GM21786 (cell line): ENCODE results near the gene SLC22A1.
"Not testable (repeated sequence)": the region's sequence is repeated elsewhere in the genome, so short reads cannot be mapped to it uniquely, and the experiment has no call there.

Experiments used
- ATAC-seq: cut with Tn5 transposase; IDR thresholded peaks from one replicate; pipeline ENCODE4 v1.9.1; 2021; ENCODE audit not compliant: unreplicated experiment

SLC22A1 gene

GRCh38 chr6:160093061-160093460 is 28.6 kb upstream of the SLC22A1 start:
- ATAC-seq = no peak

GRCh38 chr6:160093946-160094345 is 27.7 kb upstream of the SLC22A1 start:
- ATAC-seq = no peak

- ATAC-seq = no peak
Observed at GRCh38 chr6:160095146-160095845, 26.3 kb upstream of the SLC22A1 start.

GRCh38 chr6:160101277-160102205 is 20.1 kb upstream of the SLC22A1 start:
- no peak for ATAC-seq

GRCh38 chr6:160102399-160102798 is 19.2 kb upstream of the SLC22A1 start:
- ATAC-seq = no peak

GRCh38 chr6:160102956-160103824 is 18.4 kb upstream of the SLC22A1 start:
- ATAC-seq = no peak

GRCh38 chr6:160103825-160104100 is 17.9 kb upstream of the SLC22A1 start:
- ATAC-seq = no peak

- no peak for ATAC-seq
Observed at GRCh38 chr6:160104821-160105517, 16.6 kb upstream of the SLC22A1 start.

- no peak for ATAC-seq
Observed at GRCh38 chr6:160106010-160106409, 15.6 kb upstream of the SLC22A1 start.

- ATAC-seq = no peak
Observed at GRCh38 chr6:160106701-160107100, 14.9 kb upstream of the SLC22A1 start.

GRCh38 chr6:160108077-160108476 is 13.5 kb upstream of the SLC22A1 start:
- ATAC-seq = no peak

- no peak for ATAC-seq
Observed at GRCh38 chr6:160110586-160111123, 11.0 kb upstream of the SLC22A1 start.

GRCh38 chr6:160111806-160112205 is 9.8 kb upstream of the SLC22A1 start:
- ATAC-seq = no peak

GRCh38 chr6:160112628-160113299 is 8.9 kb upstream of the SLC22A1 start:
- no peak for ATAC-seq

GRCh38 chr6:160114536-160114935 is 7.1 kb upstream of the SLC22A1 start:
- ATAC-seq = not testable (repeated sequence)

- ATAC-seq = no peak
Observed at GRCh38 chr6:160115421-160115820, 6.2 kb upstream of the SLC22A1 start.

GRCh38 chr6:160116411-160116810 is 5.2 kb upstream of the SLC22A1 start:
- ATAC-seq = no peak

GRCh38 chr6:160117137-160117536 is 4.5 kb upstream of the SLC22A1 start:
- ATAC-seq = no peak

- ATAC-seq = no peak
Observed at GRCh38 chr6:160118620-160119229, 2.9 kb upstream of the SLC22A1 start.

GRCh38 chr6:160120087-160120486 is 1.5 kb upstream of the SLC22A1 start:
- no peak for ATAC-seq
